H9 (cell line): ENCODE data around the gene ZMIZ1. TPM values are rescaled to one million over a fixed set of nuclear protein-coding genes. Genes with fewer than 3 reads are reported as not detected.

Source experiments
- DNase-seq: peaks from one replicate; pipeline ENCODE4 v3.0.0-alpha.2; 2017
- H2AFZ ChIP-seq: one replicate; pipeline ENCODE4 v1.6.1; 2013; ENCODE audit warnings: mild to moderate bottlenecking, low read length, control low read depth, moderate library complexity
- H2AK5ac ChIP-seq: 2 replicates; pipeline ENCODE4 v1.6.1; 2013; ENCODE audit warnings: low read length, control low read depth, mixed read lengths; ENCODE audit not compliant: insufficient read length
- H2BK120ac ChIP-seq: one replicate; pipeline ENCODE4 v1.6.1; 2013; ENCODE audit warnings: low read depth, mild to moderate bottlenecking, low read length, control low read depth, inconsistent platforms; ENCODE audit not compliant: poor library complexity, severe bottlenecking
- H2BK12ac ChIP-seq: 2 replicates; pipeline ENCODE4 v1.6.1; 2013; ENCODE audit warnings: low read length, control low read depth, mixed read lengths, low read depth; ENCODE audit not compliant: insufficient read length
- H2BK15ac ChIP-seq: 2 replicates; pipeline ENCODE4 v1.6.1; 2013; ENCODE audit warnings: low read depth, low read length, control low read depth
- H2BK20ac ChIP-seq: one replicate; pipeline ENCODE4 v1.6.1; 2013; ENCODE audit warnings: low read depth, mild to moderate bottlenecking, low read length, control low read depth, inconsistent platforms; ENCODE audit not compliant: poor library complexity, severe bottlenecking
- H2BK5ac ChIP-seq: 2 replicates; pipeline ENCODE4 v1.6.1; 2013; ENCODE audit warnings: low read length, control low read depth, mixed read lengths; ENCODE audit not compliant: insufficient read length
- H3K14ac ChIP-seq: 2 replicates; pipeline ENCODE4 v1.6.1; 2013; ENCODE audit warnings: low read length, control low read depth; ENCODE audit not compliant: insufficient read depth
- H3K18ac ChIP-seq: 2 replicates; pipeline ENCODE4 v1.6.1; 2013; ENCODE audit warnings: low read depth, mild to moderate bottlenecking, mixed read lengths, low read length, control low read depth; ENCODE audit not compliant: insufficient read length
- H3K23ac ChIP-seq: 2 replicates; pipeline ENCODE4 v1.6.1; 2013; ENCODE audit warnings: low read length, control low read depth, mixed read lengths, low read depth; ENCODE audit not compliant: insufficient read length
- H3K23me2 ChIP-seq: 2 replicates; pipeline ENCODE4 v1.6.1; 2013; ENCODE audit warnings: low read depth, mild to moderate bottlenecking, mixed read lengths, low read length, control low read depth; ENCODE audit not compliant: insufficient read length, poor library complexity, severe bottlenecking
- H3K27ac ChIP-seq: 2 replicates; pipeline ENCODE4 v1.5.1; 2013; ENCODE audit warnings: low read length, control low read depth, mixed read lengths, low read depth; ENCODE audit not compliant: insufficient read length
- H3K27me3 ChIP-seq: 2 replicates; pipeline ENCODE4 v1.6.1; 2013; ENCODE audit warnings: low read length, control low read depth, inconsistent platforms; ENCODE audit not compliant: insufficient read depth
- H3K4ac ChIP-seq: 2 replicates; pipeline ENCODE4 v1.6.1; 2013; ENCODE audit warnings: low read depth, mild to moderate bottlenecking, control low read depth, inconsistent platforms, low read length, moderate library complexity
- H3K4me1 ChIP-seq: 2 replicates; pipeline ENCODE4 v1.6.1; 2013; ENCODE audit warnings: low read length, control low read depth, inconsistent platforms; ENCODE audit not compliant: insufficient read depth
- H3K4me2 ChIP-seq: 2 replicates; pipeline ENCODE4 v1.6.1; 2013; ENCODE audit warnings: low read length, control low read depth, mixed read lengths; ENCODE audit not compliant: insufficient read length, insufficient read depth
- H3K56ac ChIP-seq: 2 replicates; pipeline ENCODE4 v1.6.1; 2013; ENCODE audit warnings: low read depth, mild to moderate bottlenecking, mixed read lengths, low read length, control low read depth; ENCODE audit not compliant: insufficient read length
- H3K79me1 ChIP-seq: 2 replicates; pipeline ENCODE4 v1.6.1; 2013; ENCODE audit warnings: low read depth, mild to moderate bottlenecking, moderate library complexity, low read length, control low read depth, inconsistent platforms; ENCODE audit not compliant: insufficient read depth, poor library complexity, severe bottlenecking
- H3K79me2 ChIP-seq: 2 replicates; pipeline ENCODE4 v1.6.1; 2013; ENCODE audit warnings: low read length, control low read depth, inconsistent platforms; ENCODE audit not compliant: insufficient read depth
- H3K9ac ChIP-seq: 2 replicates; pipeline ENCODE4 v1.6.1; 2013; ENCODE audit warnings: low read length, control low read depth, mixed read lengths; ENCODE audit not compliant: insufficient read length; ENCODE audit errors: extremely low read depth
- H3K9me3 ChIP-seq: one replicate; pipeline ENCODE4 v1.6.1; 2013; ENCODE audit warnings: low read depth, low read length, inconsistent platforms; ENCODE audit not compliant: control insufficient read depth
- H3T11ph ChIP-seq: one replicate; pipeline ENCODE4 v1.6.1; 2013; ENCODE audit warnings: mild to moderate bottlenecking, low read length, control low read depth, inconsistent platforms
- H4K20me1 ChIP-seq: one replicate; pipeline ENCODE4 v1.6.1; 2013; ENCODE audit not compliant: control insufficient read depth, insufficient read length, insufficient read depth
- H4K5ac ChIP-seq: 2 replicates; pipeline ENCODE4 v1.6.1; 2013; ENCODE audit warnings: low read depth, mild to moderate bottlenecking, mixed read lengths, low read length, control low read depth; ENCODE audit not compliant: insufficient read length
- H4K8ac ChIP-seq: replicated peaks from 2 replicates; pipeline ENCODE4 v1.6.1; 2013; ENCODE audit warnings: low read length, control low read depth, mixed read lengths, low read depth; ENCODE audit not compliant: insufficient read length
- H4K91ac ChIP-seq: 2 replicates; pipeline ENCODE4 v1.6.1; 2013; ENCODE audit warnings: low read depth, mild to moderate bottlenecking, moderate library complexity, mixed read lengths, low read length, control low read depth; ENCODE audit not compliant: insufficient read length
- H3K27ac Mint-ChIP-seq, 3 experiments: 2 replicates in 2 of 3; 3 replicates in 1 of 3; pipeline ENCODE4 v1.8.0; 2020 to 2021; ENCODE audit warnings: mixed read lengths in 3 of 3, mild to moderate bottlenecking in 1 of 3, moderate library complexity in 1 of 3
- H3K27me3 Mint-ChIP-seq: 2 replicates; pipeline ENCODE4 v1.8.0; 2021; ENCODE audit warnings: low read depth, mild to moderate bottlenecking, moderate library complexity, mixed read lengths
- H3K36me3 Mint-ChIP-seq, 3 experiments: 2 replicates in 2 of 3; 3 replicates in 1 of 3; pipeline ENCODE4 v1.8.0; 2020 to 2021; ENCODE audit warnings: low read depth in 3 of 3, mixed read lengths in 3 of 3; ENCODE audit not compliant: insufficient read depth in 1 of 3
- H3K4me1 Mint-ChIP-seq, 2 experiments: 2 replicates each; pipeline ENCODE4 v1.8.0; 2020; ENCODE audit warnings: mixed read lengths in 2 of 2
- H3K4me3 Mint-ChIP-seq, 2 experiments: 2 replicates in 1 of 2; 3 replicates in 1 of 2; pipeline ENCODE4 v1.8.0; 2020 to 2021; ENCODE audit warnings: mild to moderate bottlenecking in 2 of 2, mixed read lengths in 2 of 2, moderate library complexity in 1 of 2
- H3K9me3 Mint-ChIP-seq, 2 experiments: 2 replicates in 1 of 2; 3 replicates in 1 of 2; pipeline ENCODE4 v1.8.0; 2020; ENCODE audit warnings: mild to moderate bottlenecking in 2 of 2, mixed read lengths in 2 of 2, moderate library complexity in 1 of 2
- CTCF ChIP-seq: fragments of 200-600 bp; sonication (generic); conservative IDR thresholded peaks from 3 replicates; pipeline ENCODE4 v1.8.0; 2021; ENCODE audit warnings: antibody characterized with exemption, mild to moderate bottlenecking
- WGBS: extraction: QIAGEN DNeasy Blood & Tissue Kit; methylation state at CpG from one replicate; pipeline ENCODE4 v1.1.7; 2013; ENCODE audit warnings: missing lambda C conversion rate, low lambda C conversion rate, mixed read lengths; ENCODE audit not compliant: insufficient read length; ENCODE audit errors: extremely low coverage; 5-methylcytosine and 5-hydroxymethylcytosine counted together
- total RNA-seq: library from RNA; stranded (reverse); gene quantifications from 2 replicates; pipeline ENCODE4 v1.2.1, GENCODE V29; 2021

Gene ZMIZ1
- total RNA-seq, 1 experiment from 2014 or later: 36.9 TPM

- WGBS: no CpG with 5 or more reads among the region's 4 CpGs
These were observed 293.1 kb downstream of the ZMIZ1 start for GRCh38 chr10:79361726-79362397.

More at GRCh38 chr10:79361726-79362397, 293.1 kb downstream of the ZMIZ1 start:
- H2BK20ac ChIP-seq: no peak overlapping the region
- H3K4me1 ChIP-seq: no peaks in the 10 kb centered on the region
- no peak overlapping the region for H2BK12ac ChIP-seq
- H3K27ac ChIP-seq: no peak overlapping the region
- H4K8ac ChIP-seq: no peak overlapping the region
- H3K27ac Mint-ChIP-seq: no peak overlapping the region
- H3K23me2 ChIP-seq: no peaks in the 10 kb centered on the region
- H2BK5ac ChIP-seq: no peak overlapping the region
- H2BK120ac ChIP-seq: no peak overlapping the region
- no peak overlapping the region for H2AFZ ChIP-seq
- H4K91ac ChIP-seq: no peak overlapping the region
- no peak overlapping the region for H3T11ph ChIP-seq
- no peak overlapping the region for H4K5ac ChIP-seq
- H3K27me3 ChIP-seq: no peaks in the 10 kb centered on the region
- H4K20me1 ChIP-seq: no peaks in the 10 kb centered on the region
- no peak for TF ChIP-seq CTCF
- H3K4ac ChIP-seq: no peak overlapping the region
- no peaks in the 10 kb centered on the region for H3K9me3 ChIP-seq
- no peaks in the 10 kb centered on the region for H3K79me2 ChIP-seq
- H3K23ac ChIP-seq: no peak overlapping the region
- no peak overlapping the region for H3K4me2 ChIP-seq
- H3K9ac ChIP-seq: no peak overlapping the region
- H3K18ac ChIP-seq: no peak overlapping the region
- H3K36me3 Mint-ChIP-seq: peaks cover 2 to 7% (median 2%) of the 10 kb centered on the region in 3 experiments; a peak in 6 of 7 replicates
- no peak for DNase-seq
- H3K27me3 Mint-ChIP-seq: peaks cover 19% of the 10 kb centered on the region
- no peak overlapping the region for H3K4me3 Mint-ChIP-seq
- H3K4me1 Mint-ChIP-seq: no peaks in the 10 kb centered on the region
- H3K79me1 ChIP-seq: no peaks in the 10 kb centered on the region
- H2AK5ac ChIP-seq: no peak overlapping the region
- H2BK15ac ChIP-seq: no peak overlapping the region
- no peak overlapping the region for H3K14ac ChIP-seq
- no peak overlapping the region for H3K56ac ChIP-seq
- peaks cover 0 to 4% of the 10 kb centered on the region in 2 experiments; a peak in 1 of 5 replicates for H3K9me3 Mint-ChIP-seq
